HCT116 (cell line): ENCODE results near the gene PLEKHA6.

ENCODE experiments used
- EZH2 ChIP-seq: fragments of 200-600 bp; sonication (generic); IDR thresholded peaks from 2 replicates; pipeline ENCODE4 v1.6.1; 2017; ENCODE audit warnings: antibody characterized with exemption, mixed run types
- EZH2phosphoT487 ChIP-seq: fragments of 200-600 bp; IDR thresholded peaks from 2 replicates; pipeline ENCODE4 v1.6.1; 2018; ENCODE audit warnings: antibody characterized with exemption, borderline replicate concordance
- FOSL1 ChIP-seq: IDR thresholded peaks from 2 replicates; pipeline ENCODE4 v1.6.1; 2012; ENCODE audit warnings: low read depth
- JUND ChIP-seq: IDR thresholded peaks from 2 replicates; pipeline ENCODE4 v1.6.1; 2012
- POLR2A ChIP-seq: IDR thresholded peaks from 2 replicates; pipeline ENCODE4 v1.7.0; 2011; ENCODE audit warnings: borderline replicate concordance; ENCODE audit not compliant: insufficient read depth, insufficient read length; ENCODE audit errors: extremely low read depth
- POLR2AphosphoS5 ChIP-seq: IDR thresholded peaks from 2 replicates; pipeline ENCODE4 v1.6.1; 2011; ENCODE audit warnings: mild to moderate bottlenecking, low read depth, low read length, moderate library complexity
- RAD21 ChIP-seq: IDR thresholded peaks from 2 replicates; pipeline ENCODE4 v1.6.1; 2012; ENCODE audit warnings: low read depth, mild to moderate bottlenecking
- SP1 ChIP-seq: IDR thresholded peaks from 2 replicates; pipeline ENCODE4 v1.6.1; 2012; ENCODE audit warnings: low read depth
- SRF ChIP-seq: IDR thresholded peaks from 2 replicates; pipeline ENCODE4 v1.6.1; 2012; ENCODE audit warnings: low read depth
- TF ChIP-seq, protein P1 (sequence below), 3 experiments: fragments of 200-600 bp in 1 of 3; sonication (generic) in 1 of 3; IDR thresholded peaks in 2 of 3; conservative IDR thresholded peaks in 1 of 3; 2 replicates each; pipeline ENCODE4 v1.5.1; 2012 to 2017; ENCODE audit warnings: low read depth in 2 of 3, low read length in 2 of 3, antibody characterized with exemption in 1 of 3, borderline replicate concordance in 1 of 3, control low read depth in 1 of 3, mild to moderate bottlenecking in 1 of 3, mixed read lengths in 1 of 3, mixed run types in 1 of 3, moderate library complexity in 1 of 3; ENCODE audit not compliant: insufficient read depth in 1 of 3
- TF ChIP-seq, protein P2 (sequence below): IDR thresholded peaks from 2 replicates; pipeline ENCODE4 v1.6.1; 2012
- TF ChIP-seq, protein P3 (sequence below): IDR thresholded peaks from 2 replicates; pipeline ENCODE4 v1.6.1; 2012
- TF ChIP-seq, protein P4 (sequence below): IDR thresholded peaks from 2 replicates; pipeline ENCODE4 v1.6.1; 2012; ENCODE audit warnings: low read depth
- TF ChIP-seq, protein P5 (sequence below): IDR thresholded peaks from 2 replicates; pipeline ENCODE4 v1.6.1; 2011; ENCODE audit warnings: mild to moderate bottlenecking, low read length, moderate library complexity; ENCODE audit not compliant: insufficient replicate concordance; ENCODE audit errors: extremely low read depth

DNA sequence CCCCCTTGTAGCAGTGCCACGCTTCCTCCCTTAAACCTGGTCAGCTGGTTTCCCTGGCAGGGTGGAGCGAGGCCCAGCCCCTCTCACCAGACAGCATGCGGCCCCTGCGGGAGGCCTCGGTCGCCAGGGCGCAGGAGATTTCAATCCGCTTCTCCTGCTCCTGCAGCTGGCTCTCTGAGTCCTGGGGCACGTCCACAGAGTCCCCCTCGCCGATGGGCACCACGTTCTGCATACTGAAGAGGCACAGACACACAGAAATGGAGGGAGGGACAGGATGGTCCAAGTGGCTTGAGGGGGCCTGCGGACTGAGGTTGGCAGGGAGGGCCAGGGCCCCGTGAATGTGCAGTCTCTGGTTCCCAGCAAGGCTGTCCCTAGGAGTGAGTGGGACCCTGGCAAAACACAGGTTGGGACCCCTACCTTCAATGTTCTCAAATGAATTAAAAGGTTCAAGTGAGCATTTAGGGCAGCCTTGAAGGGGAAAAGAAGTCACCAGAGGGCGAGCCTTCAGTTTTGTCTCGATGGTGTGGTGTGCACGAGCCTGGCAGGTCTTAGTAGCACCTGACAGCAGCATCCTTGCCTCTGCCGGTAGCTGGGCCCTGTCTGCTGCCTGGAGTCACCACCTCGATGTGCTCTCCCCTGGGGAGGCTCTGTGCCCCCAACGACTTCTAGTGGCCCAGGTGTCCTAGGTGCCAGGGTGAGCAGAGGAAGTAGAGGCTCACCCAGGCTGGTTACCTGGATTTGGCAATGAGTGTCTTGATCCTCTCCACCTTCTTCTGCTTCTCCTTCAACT lies 131.5 kb downstream of the PLEKHA6 start:
- TF ChIP-seq, protein P1, sequence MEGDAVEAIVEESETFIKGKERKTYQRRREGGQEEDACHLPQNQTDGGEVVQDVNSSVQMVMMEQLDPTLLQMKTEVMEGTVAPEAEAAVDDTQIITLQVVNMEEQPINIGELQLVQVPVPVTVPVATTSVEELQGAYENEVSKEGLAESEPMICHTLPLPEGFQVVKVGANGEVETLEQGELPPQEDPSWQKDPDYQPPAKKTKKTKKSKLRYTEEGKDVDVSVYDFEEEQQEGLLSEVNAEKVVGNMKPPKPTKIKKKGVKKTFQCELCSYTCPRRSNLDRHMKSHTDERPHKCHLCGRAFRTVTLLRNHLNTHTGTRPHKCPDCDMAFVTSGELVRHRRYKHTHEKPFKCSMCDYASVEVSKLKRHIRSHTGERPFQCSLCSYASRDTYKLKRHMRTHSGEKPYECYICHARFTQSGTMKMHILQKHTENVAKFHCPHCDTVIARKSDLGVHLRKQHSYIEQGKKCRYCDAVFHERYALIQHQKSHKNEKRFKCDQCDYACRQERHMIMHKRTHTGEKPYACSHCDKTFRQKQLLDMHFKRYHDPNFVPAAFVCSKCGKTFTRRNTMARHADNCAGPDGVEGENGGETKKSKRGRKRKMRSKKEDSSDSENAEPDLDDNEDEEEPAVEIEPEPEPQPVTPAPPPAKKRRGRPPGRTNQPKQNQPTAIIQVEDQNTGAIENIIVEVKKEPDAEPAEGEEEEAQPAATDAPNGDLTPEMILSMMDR (IDR thresholded peaks at IDR 0.05 in 2 of 3, conservative IDR thresholded peaks at IDR 0.05 in 1 of 3; ENCODE audit: borderline replicate concordance in 1 of 3, insufficient read depth in 1 of 3, low read depth in 2 of 3, low read length in 2 of 3) = no peak
- TF ChIP-seq, protein P2, sequence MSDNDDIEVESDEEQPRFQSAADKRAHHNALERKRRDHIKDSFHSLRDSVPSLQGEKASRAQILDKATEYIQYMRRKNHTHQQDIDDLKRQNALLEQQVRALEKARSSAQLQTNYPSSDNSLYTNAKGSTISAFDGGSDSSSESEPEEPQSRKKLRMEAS = no peak
- TF ChIP-seq JUND (no peak), FOSL1 (no peak), POLR2A (no peak), RAD21 (no peak), SP1 (no peak), EZH2 (no peak), SRF (no peak), POLR2AphosphoS5 (no peak), EZH2phosphoT487 (no peak)
- TF ChIP-seq, protein P3, sequence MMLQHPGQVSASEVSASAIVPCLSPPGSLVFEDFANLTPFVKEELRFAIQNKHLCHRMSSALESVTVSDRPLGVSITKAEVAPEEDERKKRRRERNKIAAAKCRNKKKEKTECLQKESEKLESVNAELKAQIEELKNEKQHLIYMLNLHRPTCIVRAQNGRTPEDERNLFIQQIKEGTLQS = no peak
- TF ChIP-seq, protein P4, sequence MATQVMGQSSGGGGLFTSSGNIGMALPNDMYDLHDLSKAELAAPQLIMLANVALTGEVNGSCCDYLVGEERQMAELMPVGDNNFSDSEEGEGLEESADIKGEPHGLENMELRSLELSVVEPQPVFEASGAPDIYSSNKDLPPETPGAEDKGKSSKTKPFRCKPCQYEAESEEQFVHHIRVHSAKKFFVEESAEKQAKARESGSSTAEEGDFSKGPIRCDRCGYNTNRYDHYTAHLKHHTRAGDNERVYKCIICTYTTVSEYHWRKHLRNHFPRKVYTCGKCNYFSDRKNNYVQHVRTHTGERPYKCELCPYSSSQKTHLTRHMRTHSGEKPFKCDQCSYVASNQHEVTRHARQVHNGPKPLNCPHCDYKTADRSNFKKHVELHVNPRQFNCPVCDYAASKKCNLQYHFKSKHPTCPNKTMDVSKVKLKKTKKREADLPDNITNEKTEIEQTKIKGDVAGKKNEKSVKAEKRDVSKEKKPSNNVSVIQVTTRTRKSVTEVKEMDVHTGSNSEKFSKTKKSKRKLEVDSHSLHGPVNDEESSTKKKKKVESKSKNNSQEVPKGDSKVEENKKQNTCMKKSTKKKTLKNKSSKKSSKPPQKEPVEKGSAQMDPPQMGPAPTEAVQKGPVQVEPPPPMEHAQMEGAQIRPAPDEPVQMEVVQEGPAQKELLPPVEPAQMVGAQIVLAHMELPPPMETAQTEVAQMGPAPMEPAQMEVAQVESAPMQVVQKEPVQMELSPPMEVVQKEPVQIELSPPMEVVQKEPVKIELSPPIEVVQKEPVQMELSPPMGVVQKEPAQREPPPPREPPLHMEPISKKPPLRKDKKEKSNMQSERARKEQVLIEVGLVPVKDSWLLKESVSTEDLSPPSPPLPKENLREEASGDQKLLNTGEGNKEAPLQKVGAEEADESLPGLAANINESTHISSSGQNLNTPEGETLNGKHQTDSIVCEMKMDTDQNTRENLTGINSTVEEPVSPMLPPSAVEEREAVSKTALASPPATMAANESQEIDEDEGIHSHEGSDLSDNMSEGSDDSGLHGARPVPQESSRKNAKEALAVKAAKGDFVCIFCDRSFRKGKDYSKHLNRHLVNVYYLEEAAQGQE = no peak
- TF ChIP-seq, protein P5, sequence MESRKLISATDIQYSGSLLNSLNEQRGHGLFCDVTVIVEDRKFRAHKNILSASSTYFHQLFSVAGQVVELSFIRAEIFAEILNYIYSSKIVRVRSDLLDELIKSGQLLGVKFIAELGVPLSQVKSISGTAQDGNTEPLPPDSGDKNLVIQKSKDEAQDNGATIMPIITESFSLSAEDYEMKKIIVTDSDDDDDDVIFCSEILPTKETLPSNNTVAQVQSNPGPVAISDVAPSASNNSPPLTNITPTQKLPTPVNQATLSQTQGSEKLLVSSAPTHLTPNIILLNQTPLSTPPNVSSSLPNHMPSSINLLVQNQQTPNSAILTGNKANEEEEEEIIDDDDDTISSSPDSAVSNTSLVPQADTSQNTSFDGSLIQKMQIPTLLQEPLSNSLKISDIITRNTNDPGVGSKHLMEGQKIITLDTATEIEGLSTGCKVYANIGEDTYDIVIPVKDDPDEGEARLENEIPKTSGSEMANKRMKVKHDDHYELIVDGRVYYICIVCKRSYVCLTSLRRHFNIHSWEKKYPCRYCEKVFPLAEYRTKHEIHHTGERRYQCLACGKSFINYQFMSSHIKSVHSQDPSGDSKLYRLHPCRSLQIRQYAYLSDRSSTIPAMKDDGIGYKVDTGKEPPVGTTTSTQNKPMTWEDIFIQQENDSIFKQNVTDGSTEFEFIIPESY = no peak
